Measurements from ENCODE around the gene ZFPM1.

ZFPM1 gene

GRCh38 chr16:88417684-88418476 is 35.2 kb upstream of the ZFPM1 start:
- no peak for DNase-seq (ENCODE audit: low read depth)

DNA sequence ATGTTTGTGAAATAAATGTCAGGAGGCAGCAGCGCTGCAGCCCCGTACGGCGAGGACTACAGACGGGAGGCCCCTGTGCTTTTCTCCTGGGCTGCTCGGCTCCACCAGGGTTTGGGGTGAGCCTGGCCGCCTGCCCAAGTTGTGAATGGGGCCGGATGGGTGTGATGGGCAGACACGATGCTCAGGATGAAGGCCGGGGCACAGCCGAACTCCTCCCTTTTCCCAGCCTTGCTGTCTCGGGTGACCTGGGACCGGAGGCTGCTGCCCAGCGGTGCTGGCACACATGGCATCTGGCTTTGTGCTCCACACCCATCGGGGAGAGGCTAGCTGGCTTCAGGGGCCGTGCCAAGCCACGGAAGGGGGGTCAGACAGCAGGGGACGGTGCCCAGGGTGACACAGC is 34.2 kb upstream of the ZFPM1 start:
- DNase-seq (ENCODE audit: low read depth), result no peak

GRCh38 chr16:88419790-88420189 is 33.3 kb upstream of the ZFPM1 start:
- DNase-seq (ENCODE audit: low read depth), result no peak

DNA sequence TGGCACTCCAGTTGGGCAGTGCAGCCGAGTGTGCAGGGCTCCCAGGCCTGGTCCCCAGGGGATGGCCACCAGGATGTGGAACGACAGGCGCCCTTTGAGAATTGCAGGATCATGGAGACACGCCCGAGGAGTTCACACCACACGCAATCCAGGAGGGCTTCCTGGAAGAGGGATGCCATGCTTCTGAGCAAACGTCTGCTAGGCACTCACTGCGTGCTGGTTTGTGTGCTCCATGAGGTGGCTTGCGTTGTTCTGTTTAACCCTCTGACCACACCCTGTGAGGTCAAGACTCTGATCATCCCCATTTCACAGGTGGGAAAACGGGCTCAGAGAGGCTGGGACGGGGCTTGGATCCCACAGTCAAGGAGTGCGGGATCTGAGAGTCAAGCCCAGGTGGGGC is 32.6 kb upstream of the ZFPM1 start:
- DNase-seq (ENCODE audit: low read depth), result no peak

- DNase-seq (ENCODE audit: low read depth), result no peak
These were observed 31.8 kb upstream of the ZFPM1 start for GRCh38 chr16:88421301-88421700.

GRCh38 chr16:88421871-88422433 is 31.1 kb upstream of the ZFPM1 start:
- no peak for DNase-seq (ENCODE audit: low read depth)

DNA sequence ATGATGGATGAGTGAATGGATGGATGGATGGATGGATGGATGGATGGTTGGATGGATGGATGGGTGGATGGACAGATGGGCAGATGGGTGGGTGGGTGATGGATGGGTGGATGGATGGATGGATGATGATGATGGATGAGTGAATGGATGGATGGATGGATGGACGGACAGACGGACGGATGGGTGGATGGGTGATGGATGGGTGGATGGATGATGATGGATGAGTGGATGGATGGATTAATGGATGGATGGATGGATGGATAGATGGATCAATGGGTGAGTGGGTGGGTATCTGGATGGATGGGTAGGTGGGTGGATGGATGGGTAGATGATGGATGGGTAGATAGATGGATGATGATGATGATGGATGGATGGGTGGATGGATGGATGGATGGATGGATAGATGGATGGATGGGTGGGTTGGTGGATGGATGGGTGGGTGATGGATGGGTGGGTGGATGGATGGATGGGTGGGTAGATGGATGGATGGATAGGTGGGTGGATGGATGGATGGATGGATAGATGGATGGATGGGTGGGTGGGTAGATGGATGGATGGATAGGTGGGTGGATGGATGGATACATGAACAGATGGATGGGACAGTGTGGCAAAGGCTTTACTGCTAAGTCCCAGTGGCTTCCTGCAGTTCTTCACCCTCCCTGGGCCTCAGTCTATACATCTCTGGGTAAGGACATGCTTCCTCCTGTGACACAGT is 30.2 kb upstream of the ZFPM1 start:
- no peak for DNase-seq (ENCODE audit: low read depth)

- no peak for DNase-seq (ENCODE audit: low read depth)
These were observed 29.6 kb upstream of the ZFPM1 start for GRCh38 chr16:88423448-88423850.

- no peak for DNase-seq (ENCODE audit: low read depth)
These were observed 28.4 kb upstream of the ZFPM1 start for GRCh38 chr16:88424587-88425235.

DNA sequence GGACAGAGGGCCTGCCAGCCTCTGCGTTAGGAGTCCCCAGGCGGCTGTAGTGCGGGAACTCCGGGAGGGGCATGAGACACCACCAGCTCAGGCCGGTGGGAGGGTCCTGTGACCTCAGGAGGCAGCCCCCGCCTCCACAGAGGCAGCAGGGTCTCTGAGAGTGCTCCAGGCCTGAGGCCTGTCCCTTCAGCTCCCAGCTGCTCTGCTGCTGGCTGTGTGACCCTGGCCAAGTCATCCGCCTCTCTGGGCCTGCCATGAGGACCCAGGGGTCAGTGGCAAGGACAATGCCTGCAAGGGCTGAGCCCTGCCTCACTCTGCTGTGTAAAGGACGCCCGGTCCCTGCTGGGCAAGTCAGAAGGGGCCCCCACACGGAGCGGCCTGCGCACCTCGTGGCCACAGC is 27.1 kb upstream of the ZFPM1 start:
- DNase-seq (ENCODE audit: low read depth), result no peak

DNA sequence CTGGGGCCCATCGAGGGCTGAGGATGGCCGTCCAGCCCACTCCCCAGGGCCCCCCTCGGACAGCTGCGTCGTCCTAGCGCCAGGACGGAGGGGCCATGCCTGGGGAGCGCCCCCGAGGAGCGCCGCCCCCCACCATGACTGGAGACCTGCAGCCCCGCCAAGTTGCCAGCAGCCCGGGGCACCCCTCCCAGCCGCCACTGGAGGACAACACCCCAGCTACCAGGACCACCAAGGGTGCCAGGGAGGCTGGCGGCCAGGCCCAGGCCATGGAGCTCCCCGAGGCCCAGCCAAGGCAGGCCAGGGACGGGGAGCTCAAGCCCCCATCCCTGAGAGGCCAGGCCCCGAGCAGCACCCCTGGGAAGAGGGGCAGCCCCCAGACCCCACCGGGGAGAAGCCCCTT is 25.7 kb upstream of the ZFPM1 start:
- DNase-seq (ENCODE audit: low read depth), result no peak

DNA sequence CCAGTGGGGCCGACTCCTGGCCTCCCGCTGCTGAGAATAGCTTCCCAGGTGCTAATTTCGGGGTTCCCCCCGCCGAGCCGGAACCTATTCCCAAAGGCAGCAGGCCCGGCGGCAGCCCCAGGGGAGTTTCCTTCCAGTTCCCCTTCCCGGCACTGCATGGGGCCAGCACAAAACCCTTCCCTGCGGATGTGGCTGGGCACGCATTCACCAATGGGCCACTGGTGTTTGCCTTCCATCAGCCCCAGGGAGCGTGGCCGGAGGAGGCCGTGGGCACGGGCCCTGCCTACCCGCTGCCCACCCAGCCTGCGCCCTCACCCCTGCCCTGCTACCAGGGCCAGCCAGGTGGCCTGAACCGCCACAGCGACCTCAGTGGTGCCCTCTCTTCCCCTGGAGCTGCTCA is 24.9 kb upstream of the ZFPM1 start:
- DNase-seq (ENCODE audit: low read depth), result no peak

- no peak for DNase-seq (ENCODE audit: low read depth)
These were observed 24.3 kb upstream of the ZFPM1 start for GRCh38 chr16:88428616-88429386.

GRCh38 chr16:88429387-88430184 is 23.5 kb upstream of the ZFPM1 start:
- DNase-seq (ENCODE audit: low read depth), result no peak

- no peak for DNase-seq (ENCODE audit: low read depth)
These were observed 22.9 kb upstream of the ZFPM1 start for GRCh38 chr16:88430185-88430523.

DNA sequence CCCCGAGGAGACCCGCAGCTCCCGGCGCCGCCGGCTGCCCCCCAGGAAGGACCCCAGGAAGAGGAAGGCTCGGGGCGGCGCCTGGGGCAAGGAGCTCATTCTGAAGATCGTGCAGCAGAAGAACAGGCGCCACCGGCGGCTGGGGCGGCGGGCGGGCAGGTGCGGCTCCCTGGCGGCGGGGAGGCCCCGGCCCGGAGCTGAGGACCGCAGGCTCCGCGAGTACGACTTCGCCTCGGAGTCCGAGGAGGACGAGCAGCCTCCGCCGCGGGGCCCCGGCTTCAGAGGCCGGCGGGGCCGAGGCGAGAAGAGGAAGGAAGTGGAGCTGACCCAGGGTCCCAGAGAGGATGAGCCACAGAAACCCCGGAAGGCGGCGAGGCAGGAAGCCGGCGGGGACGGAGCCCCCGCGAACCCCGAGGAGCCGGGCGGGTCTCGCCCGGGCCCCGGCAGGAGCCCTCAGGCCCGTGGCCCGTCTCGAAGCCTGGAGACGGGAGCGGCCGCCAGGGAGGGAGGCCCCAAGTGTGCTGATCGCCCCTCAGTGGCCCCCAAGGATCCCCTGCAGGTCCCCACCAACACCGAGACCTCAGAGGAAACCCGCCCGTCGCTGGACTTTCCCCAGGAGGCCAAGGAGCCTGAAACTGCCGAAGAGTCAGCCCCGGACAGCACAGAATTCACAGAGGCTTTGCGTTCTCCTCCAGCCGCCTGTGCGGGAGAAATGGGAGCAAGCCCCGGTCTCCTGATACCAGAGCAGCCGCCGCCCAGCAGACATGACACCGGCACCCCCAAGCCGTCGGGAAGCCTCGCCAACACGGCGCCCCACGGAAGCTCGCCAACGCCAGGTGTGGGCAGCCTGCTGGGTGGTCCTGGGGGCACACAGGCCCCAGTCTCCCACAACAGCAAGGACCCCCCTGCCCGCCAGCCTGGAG is 22.3 kb upstream of the ZFPM1 start:
- DNase-seq (ENCODE audit: low read depth), result no peak

DNA sequence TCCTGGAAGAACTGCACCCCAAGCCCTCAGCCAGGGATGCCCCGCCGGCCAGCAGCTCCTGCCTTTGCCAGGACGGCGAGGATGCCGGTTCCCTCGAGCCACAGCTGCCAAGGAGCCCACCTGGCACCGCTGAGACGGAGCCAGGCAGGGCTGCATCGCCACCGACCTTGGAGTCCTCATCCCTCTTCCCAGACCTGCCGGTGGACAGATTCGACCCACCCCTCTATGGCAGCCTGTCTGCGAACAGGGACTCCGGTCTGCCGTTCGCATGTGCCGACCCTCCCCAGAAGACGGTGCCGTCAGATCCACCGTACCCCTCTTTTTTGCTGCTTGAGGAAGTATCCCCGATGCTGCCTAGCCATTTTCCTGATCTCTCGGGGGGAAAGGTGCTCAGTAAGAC is 21.4 kb upstream of the ZFPM1 start:
- no peak for DNase-seq (ENCODE audit: low read depth)

DNA sequence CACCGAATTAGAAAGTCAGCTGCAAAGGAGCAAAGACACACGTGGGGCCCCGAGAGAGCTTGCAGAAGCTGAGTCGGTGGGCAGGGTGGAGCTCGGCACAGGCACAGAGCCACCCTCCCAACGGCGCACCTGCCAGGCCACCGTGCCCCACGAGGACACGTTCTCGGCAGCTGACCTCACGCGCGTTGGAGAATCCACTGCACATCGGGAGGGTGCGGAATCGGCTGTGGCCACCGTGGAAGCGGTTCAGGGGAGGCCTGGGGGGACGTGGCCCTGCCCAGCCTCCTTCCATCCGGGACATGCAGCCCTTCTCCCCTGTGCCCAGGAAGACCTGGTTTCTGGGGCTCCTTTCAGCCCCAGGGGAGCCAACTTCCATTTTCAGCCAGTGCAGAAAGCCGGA is 20.9 kb upstream of the ZFPM1 start:
- DNase-seq (ENCODE audit: low read depth), result no peak

DNA sequence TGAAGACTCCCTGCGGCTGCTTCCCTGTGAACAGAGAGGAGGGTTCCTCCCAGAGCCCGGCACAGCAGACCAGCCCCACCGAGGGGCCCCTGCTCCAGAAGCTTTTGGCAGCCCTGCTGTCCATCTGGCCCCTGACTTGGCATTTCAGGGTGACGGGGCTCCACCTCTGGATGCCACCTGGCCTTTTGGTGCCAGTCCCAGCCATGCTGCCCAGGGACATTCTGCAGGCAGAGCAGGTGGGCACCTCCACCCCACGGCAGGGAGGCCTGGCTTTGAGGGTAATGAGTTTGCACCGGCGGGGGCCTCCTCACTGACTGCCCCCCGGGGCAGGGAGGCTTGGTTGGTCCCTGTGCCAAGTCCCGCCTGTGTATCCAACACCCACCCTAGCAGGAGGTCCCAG is 20.3 kb upstream of the ZFPM1 start:
- no peak for DNase-seq (ENCODE audit: low read depth)

DNA sequence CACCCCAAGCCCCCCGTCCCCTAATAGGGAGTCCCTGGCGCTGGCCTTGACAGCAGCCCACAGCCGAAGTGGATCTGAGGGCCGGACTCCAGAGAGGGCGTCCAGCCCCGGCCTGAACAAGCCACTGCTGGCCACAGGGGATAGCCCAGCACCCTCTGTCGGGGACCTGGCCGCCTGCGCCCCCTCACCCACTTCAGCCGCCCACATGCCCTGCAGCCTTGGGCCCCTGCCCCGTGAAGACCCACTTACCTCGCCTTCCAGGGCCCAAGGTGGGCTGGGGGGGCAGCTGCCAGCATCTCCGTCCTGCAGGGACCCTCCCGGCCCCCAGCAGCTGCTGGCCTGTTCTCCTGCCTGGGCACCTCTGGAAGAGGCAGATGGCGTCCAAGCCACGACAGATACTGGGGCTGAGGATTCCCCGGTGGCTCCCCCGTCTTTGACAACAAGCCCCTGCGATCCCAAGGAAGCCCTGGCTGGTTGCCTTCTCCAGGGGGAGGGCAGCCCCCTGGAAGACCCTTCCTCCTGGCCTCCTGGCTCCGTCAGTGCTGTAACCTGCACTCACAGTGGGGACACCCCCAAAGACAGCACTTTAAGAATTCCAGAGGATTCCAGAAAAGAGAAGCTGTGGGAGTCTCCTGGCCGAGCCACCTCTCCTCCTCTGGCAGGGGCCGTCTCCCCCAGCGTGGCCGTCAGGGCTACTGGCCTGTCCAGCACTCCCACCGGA is 19.3 kb upstream of the ZFPM1 start:
- DNase-seq (ENCODE audit: low read depth), result no peak

Data from fibroblast of the conjunctiva (primary cell).